ENCODE data around the gene VAT1L.

The VAT1L gene

GRCh38 chr16:77974883-77975282 is 186.5 kb downstream of the VAT1L start:
- no peak overlapping the region for H3K4me3 ChIP-seq (ENCODE audit: low read depth in 1 of 2, low read length in 2 of 2)
- ATAC-seq (ENCODE audit: insufficient read depth, low read depth) (peak; percentile 69; the same call in 2 of the 3 replicates), DNase-seq (peak; percentile 41)
- H3K36me3 ChIP-seq (ENCODE audit: insufficient read depth, low read length): no peaks in the 10 kb centered on the region
- H2AFZ ChIP-seq (ENCODE audit: low read depth, low read length): no peak overlapping the region
- H3K9ac ChIP-seq (ENCODE audit: low read depth, low read length): no peak overlapping the region
- H4K20me1 ChIP-seq (ENCODE audit: insufficient read depth, low read length): no peaks in the 10 kb centered on the region
- no peaks in the 10 kb centered on the region for H3K79me2 ChIP-seq (ENCODE audit: insufficient read depth, low read length)
- no peak overlapping the region for H3K4me2 ChIP-seq (ENCODE audit: insufficient read depth, low read length)
- no peak overlapping the region for H3K27ac ChIP-seq (ENCODE audit: low read length)
- H3K27me3 ChIP-seq (ENCODE audit: insufficient read depth, low read length, poor library complexity): no peaks in the 10 kb centered on the region
- no peak for TF ChIP-seq EZH2 (IDR thresholded peaks at IDR 0.05; ENCODE audit: borderline replicate concordance, low read depth, low read length, severe bottlenecking)
- TF ChIP-seq, protein P1, sequence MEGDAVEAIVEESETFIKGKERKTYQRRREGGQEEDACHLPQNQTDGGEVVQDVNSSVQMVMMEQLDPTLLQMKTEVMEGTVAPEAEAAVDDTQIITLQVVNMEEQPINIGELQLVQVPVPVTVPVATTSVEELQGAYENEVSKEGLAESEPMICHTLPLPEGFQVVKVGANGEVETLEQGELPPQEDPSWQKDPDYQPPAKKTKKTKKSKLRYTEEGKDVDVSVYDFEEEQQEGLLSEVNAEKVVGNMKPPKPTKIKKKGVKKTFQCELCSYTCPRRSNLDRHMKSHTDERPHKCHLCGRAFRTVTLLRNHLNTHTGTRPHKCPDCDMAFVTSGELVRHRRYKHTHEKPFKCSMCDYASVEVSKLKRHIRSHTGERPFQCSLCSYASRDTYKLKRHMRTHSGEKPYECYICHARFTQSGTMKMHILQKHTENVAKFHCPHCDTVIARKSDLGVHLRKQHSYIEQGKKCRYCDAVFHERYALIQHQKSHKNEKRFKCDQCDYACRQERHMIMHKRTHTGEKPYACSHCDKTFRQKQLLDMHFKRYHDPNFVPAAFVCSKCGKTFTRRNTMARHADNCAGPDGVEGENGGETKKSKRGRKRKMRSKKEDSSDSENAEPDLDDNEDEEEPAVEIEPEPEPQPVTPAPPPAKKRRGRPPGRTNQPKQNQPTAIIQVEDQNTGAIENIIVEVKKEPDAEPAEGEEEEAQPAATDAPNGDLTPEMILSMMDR (IDR thresholded peaks at IDR 0.05; ENCODE audit: borderline replicate concordance, extremely low read depth, low read length, poor library complexity, severe bottlenecking): no peak
- no peaks in the 10 kb centered on the region for H3K9me3 ChIP-seq (ENCODE audit: insufficient read depth, low read length, severe bottlenecking)
- no peaks in the 10 kb centered on the region for H3K4me1 ChIP-seq (ENCODE audit: insufficient read depth, low read length)

GRCh38 chr16:77975942-77976341 is 187.6 kb downstream of the VAT1L start:
- Histone ChIP-seq H3K4me1 (ENCODE audit: insufficient read depth, low read length) (no peaks in the 10 kb centered on the region), H3K4me3 (ENCODE audit: low read depth in 1 of 2, low read length in 2 of 2) (no peak overlapping the region), H3K27ac (ENCODE audit: low read length) (no peak overlapping the region), H3K9me3 (ENCODE audit: insufficient read depth, low read length, severe bottlenecking) (no peaks in the 10 kb centered on the region), H2AFZ (ENCODE audit: low read depth, low read length) (no peak overlapping the region), H3K36me3 (ENCODE audit: insufficient read depth, low read length) (no peaks in the 10 kb centered on the region), H4K20me1 (ENCODE audit: insufficient read depth, low read length) (no peaks in the 10 kb centered on the region), H3K79me2 (ENCODE audit: insufficient read depth, low read length) (no peaks in the 10 kb centered on the region), H3K27me3 (ENCODE audit: insufficient read depth, low read length, poor library complexity) (no peaks in the 10 kb centered on the region), H3K4me2 (ENCODE audit: insufficient read depth, low read length) (no peak overlapping the region), H3K9ac (ENCODE audit: low read depth, low read length) (no peak overlapping the region)
- DNase-seq (no peak), ATAC-seq (ENCODE audit: insufficient read depth, low read depth) (no peak)
- TF ChIP-seq, protein P1 (IDR thresholded peaks at IDR 0.05; ENCODE audit: borderline replicate concordance, extremely low read depth, low read length, poor library complexity, severe bottlenecking): no peak
- no peak for TF ChIP-seq EZH2 (IDR thresholded peaks at IDR 0.05; ENCODE audit: borderline replicate concordance, low read depth, low read length, severe bottlenecking)

DNA sequence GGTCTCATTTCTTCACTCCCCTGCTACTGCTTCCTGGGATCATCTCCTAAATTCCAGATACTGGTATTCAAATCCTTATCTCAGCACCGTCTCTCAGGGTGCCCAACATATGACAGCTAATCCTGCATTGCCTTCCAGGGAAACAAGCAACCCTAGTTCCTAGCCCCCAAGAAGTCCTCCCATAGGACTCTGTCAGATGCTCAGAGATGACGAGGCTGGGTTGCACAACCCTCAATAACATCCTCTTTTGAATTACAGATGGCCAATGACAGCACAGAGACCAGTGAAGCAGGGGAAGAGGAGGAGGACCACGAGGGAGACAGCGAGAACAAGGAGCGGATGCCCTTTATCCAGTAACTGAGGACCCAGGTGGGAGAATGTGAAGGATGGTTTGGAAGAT is 189.0 kb downstream of the VAT1L start:
- no peaks in the 10 kb centered on the region for H3K4me1 ChIP-seq (ENCODE audit: insufficient read depth, low read length)
- no peak overlapping the region for H3K9ac ChIP-seq (ENCODE audit: low read depth, low read length)
- H2AFZ ChIP-seq (ENCODE audit: low read depth, low read length): no peak overlapping the region
- H3K27me3 ChIP-seq (ENCODE audit: insufficient read depth, low read length, poor library complexity): no peaks in the 10 kb centered on the region
- H3K4me2 ChIP-seq (ENCODE audit: insufficient read depth, low read length): no peak overlapping the region
- H3K4me3 ChIP-seq (ENCODE audit: low read depth in 1 of 2, low read length in 2 of 2): no peak overlapping the region
- no peaks in the 10 kb centered on the region for H3K9me3 ChIP-seq (ENCODE audit: insufficient read depth, low read length, severe bottlenecking)
- DNase-seq (no peak), ATAC-seq (ENCODE audit: insufficient read depth, low read depth) (no peak)
- H3K79me2 ChIP-seq (ENCODE audit: insufficient read depth, low read length): no peaks in the 10 kb centered on the region
- H3K27ac ChIP-seq (ENCODE audit: low read length): no peak overlapping the region
- TF ChIP-seq, protein P1 (IDR thresholded peaks at IDR 0.05; ENCODE audit: borderline replicate concordance, extremely low read depth, low read length, poor library complexity, severe bottlenecking): no peak
- no peak for TF ChIP-seq EZH2 (IDR thresholded peaks at IDR 0.05; ENCODE audit: borderline replicate concordance, low read depth, low read length, severe bottlenecking)
- no peaks in the 10 kb centered on the region for H4K20me1 ChIP-seq (ENCODE audit: insufficient read depth, low read length)
- no peaks in the 10 kb centered on the region for H3K36me3 ChIP-seq (ENCODE audit: insufficient read depth, low read length)

DNA sequence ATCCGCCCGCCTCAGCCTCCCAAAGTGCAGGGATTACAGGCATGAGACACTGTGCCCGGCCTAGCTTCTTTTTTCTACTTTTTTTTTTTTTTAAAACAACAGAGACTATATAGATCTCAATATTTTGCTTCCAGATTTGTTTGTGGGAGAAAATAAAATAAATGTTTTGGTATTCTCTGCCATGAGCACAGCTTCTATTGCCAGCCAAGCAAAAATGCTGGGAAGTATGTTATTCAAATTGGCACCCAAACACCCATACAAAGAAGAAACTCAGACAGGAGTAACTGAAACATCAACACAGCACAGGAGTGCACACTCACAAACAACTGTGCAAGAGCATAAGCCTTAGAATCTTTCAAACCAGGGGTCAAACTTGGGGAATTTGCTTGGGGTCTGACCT is 196.7 kb downstream of the VAT1L start:
- TF ChIP-seq, protein P1 (IDR thresholded peaks at IDR 0.05; ENCODE audit: borderline replicate concordance, extremely low read depth, low read length, poor library complexity, severe bottlenecking): no peak
- no peak for TF ChIP-seq EZH2 (IDR thresholded peaks at IDR 0.05; ENCODE audit: borderline replicate concordance, low read depth, low read length, severe bottlenecking)
- H3K4me2 ChIP-seq (ENCODE audit: insufficient read depth, low read length): no peak overlapping the region
- no peaks in the 10 kb centered on the region for H3K4me1 ChIP-seq (ENCODE audit: insufficient read depth, low read length)
- H3K79me2 ChIP-seq (ENCODE audit: insufficient read depth, low read length): no peaks in the 10 kb centered on the region
- no peak overlapping the region for H3K4me3 ChIP-seq (ENCODE audit: low read depth in 1 of 2, low read length in 2 of 2)
- no peak overlapping the region for H3K9ac ChIP-seq (ENCODE audit: low read depth, low read length)
- H2AFZ ChIP-seq (ENCODE audit: low read depth, low read length): no peak overlapping the region
- DNase-seq: no peak
- no peaks in the 10 kb centered on the region for H3K9me3 ChIP-seq (ENCODE audit: insufficient read depth, low read length, severe bottlenecking)
- H3K36me3 ChIP-seq (ENCODE audit: insufficient read depth, low read length): no peaks in the 10 kb centered on the region
- no peaks in the 10 kb centered on the region for H4K20me1 ChIP-seq (ENCODE audit: insufficient read depth, low read length)
- H3K27ac ChIP-seq (ENCODE audit: low read length): no peak overlapping the region
- no peaks in the 10 kb centered on the region for H3K27me3 ChIP-seq (ENCODE audit: insufficient read depth, low read length, poor library complexity)
- ATAC-seq (ENCODE audit: insufficient read depth, low read depth): no peak
